Esophagus squamous epithelium (tissue), 4 donors: ENCODE results near the gene RAPH1.

Experiments used
- POLR2A ChIP-seq, 4 donors: fragments of 450-650 bp; IDR thresholded peaks; one replicate each; pipeline ENCODE4 v1.6.1; 2017; ENCODE audit warnings: antibody characterized with exemption in 4 of 4, mild to moderate bottlenecking in 4 of 4, moderate library complexity in 3 of 4
- TF ChIP-seq, protein P1 (sequence below), 6 experiments: fragments of 450-650 bp in 4 of 6; fragments of 200-600 bp in 2 of 6; sonication (generic) in 2 of 6; IDR thresholded peaks; one replicate each; pipeline ENCODE4 v1.5.1; 2016 to 2019; ENCODE audit warnings: antibody characterized with exemption in 6 of 6, mild to moderate bottlenecking in 4 of 6, moderate library complexity in 4 of 6

DNA sequence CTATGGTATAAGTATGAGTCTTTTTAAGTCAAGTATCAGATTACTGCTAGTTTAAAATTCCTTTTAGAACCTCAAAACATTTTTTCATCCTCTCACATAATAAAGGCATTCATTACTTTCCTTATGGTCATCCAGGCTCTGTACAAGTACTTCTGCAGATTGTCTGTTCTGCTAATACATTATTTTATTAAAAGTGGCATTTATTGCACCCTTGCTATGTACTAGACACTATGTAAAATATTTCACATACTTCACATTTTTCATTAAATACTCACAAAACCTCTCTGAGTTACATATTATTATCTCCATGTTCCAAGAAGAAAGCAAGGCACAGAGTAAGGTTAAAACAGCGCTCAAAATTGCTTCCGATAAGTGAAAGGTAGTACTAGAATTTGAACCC is 84.1 kb downstream of the RAPH1 start:
- TF ChIP-seq, protein P1, sequence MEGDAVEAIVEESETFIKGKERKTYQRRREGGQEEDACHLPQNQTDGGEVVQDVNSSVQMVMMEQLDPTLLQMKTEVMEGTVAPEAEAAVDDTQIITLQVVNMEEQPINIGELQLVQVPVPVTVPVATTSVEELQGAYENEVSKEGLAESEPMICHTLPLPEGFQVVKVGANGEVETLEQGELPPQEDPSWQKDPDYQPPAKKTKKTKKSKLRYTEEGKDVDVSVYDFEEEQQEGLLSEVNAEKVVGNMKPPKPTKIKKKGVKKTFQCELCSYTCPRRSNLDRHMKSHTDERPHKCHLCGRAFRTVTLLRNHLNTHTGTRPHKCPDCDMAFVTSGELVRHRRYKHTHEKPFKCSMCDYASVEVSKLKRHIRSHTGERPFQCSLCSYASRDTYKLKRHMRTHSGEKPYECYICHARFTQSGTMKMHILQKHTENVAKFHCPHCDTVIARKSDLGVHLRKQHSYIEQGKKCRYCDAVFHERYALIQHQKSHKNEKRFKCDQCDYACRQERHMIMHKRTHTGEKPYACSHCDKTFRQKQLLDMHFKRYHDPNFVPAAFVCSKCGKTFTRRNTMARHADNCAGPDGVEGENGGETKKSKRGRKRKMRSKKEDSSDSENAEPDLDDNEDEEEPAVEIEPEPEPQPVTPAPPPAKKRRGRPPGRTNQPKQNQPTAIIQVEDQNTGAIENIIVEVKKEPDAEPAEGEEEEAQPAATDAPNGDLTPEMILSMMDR (IDR thresholded peaks at IDR 0.05), result no peak
- TF ChIP-seq POLR2A (IDR thresholded peaks at IDR 0.05), result no peak
